Colonic mucosa (tissue), 4 donors: ENCODE results near the gene ZSCAN30. TPM values are rescaled to one million over a fixed set of nuclear protein-coding genes. Genes with fewer than 3 reads are reported as not detected.

Source experiments
- DNase-seq: peaks from one replicate; pipeline ENCODE4 v3.0.0-alpha.2; 2020
- H3K27ac ChIP-seq: fragments of 200-600 bp; one replicate; pipeline ENCODE4 v1.8.0; 2021
- H3K27me3 ChIP-seq: fragments of 200-600 bp; one replicate; pipeline ENCODE4 v1.8.0; 2021
- H3K36me3 ChIP-seq: fragments of 200-600 bp; one replicate; pipeline ENCODE4 v1.8.0; 2021
- H3K4me1 ChIP-seq: fragments of 200-600 bp; one replicate; pipeline ENCODE4 v1.8.0; 2021; ENCODE audit warnings: mild to moderate bottlenecking
- H3K4me3 ChIP-seq: fragments of 200-600 bp; one replicate; pipeline ENCODE4 v1.8.0; 2021
- H3K9ac ChIP-seq, 2 donors: one replicate each; pipeline ENCODE4 v1.7.0; 2013; ENCODE audit warnings: control low read depth in 2 of 2, low read depth in 2 of 2, low read length in 2 of 2
- H3K9me3 ChIP-seq: fragments of 200-600 bp; one replicate; pipeline ENCODE4 v1.8.0; 2021
- intact Hi-C: fragments of 100-400 bp; cut with DNase I; formaldehyde crosslinking; loops from one replicate; pipeline ENCODE4 v1.14.1; 2022
- total RNA-seq, 2 donors: library from RNA; stranded (reverse); fragmentation: NEBNext Ultra II Directional in 1 of 2; extraction: Animal tissue kit (Norgen Biotek cat#: 25700) in 1 of 2; gene quantifications; one replicate each; pipeline ENCODE4 v1.2.1, GENCODE V29; 2021
- TF ChIP-seq, protein P1 (sequence below): fragments of 200-600 bp; IDR thresholded peaks from one replicate; pipeline ENCODE4 v1.8.0; 2022; ENCODE audit warnings: antibody characterized with exemption, mild to moderate bottlenecking
- donor health status: healthy.
- donor health status: DM: no; HTN: no; CAD: no.
- donor health status: DM: no; HTN: no; CAD: no.

Gene ZSCAN30
- total RNA-seq, 2 donors from 2014 or later = 7.8 to 9.4 TPM

DNA sequence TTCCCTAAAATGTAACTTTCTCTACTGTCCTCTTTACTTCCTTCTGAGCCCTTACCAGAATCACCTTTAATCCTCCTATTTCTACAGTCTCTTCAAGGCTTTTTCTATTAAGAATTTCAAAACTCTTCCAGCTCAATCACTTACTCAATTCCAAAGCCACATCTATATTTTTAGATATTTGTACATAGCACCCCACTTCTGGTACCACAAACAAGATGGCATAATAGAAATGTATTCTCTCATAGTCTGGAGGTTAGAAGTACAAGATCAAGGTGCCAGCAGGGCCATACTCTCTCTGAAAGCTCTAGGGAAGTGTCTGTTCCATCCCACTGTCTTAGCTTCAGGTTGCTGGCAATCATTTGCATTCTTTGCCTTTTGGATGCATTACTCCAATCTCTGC lies 11.1 kb downstream of the ZSCAN30 start:
- TF ChIP-seq, protein P1, sequence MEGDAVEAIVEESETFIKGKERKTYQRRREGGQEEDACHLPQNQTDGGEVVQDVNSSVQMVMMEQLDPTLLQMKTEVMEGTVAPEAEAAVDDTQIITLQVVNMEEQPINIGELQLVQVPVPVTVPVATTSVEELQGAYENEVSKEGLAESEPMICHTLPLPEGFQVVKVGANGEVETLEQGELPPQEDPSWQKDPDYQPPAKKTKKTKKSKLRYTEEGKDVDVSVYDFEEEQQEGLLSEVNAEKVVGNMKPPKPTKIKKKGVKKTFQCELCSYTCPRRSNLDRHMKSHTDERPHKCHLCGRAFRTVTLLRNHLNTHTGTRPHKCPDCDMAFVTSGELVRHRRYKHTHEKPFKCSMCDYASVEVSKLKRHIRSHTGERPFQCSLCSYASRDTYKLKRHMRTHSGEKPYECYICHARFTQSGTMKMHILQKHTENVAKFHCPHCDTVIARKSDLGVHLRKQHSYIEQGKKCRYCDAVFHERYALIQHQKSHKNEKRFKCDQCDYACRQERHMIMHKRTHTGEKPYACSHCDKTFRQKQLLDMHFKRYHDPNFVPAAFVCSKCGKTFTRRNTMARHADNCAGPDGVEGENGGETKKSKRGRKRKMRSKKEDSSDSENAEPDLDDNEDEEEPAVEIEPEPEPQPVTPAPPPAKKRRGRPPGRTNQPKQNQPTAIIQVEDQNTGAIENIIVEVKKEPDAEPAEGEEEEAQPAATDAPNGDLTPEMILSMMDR = no peak

DNA sequence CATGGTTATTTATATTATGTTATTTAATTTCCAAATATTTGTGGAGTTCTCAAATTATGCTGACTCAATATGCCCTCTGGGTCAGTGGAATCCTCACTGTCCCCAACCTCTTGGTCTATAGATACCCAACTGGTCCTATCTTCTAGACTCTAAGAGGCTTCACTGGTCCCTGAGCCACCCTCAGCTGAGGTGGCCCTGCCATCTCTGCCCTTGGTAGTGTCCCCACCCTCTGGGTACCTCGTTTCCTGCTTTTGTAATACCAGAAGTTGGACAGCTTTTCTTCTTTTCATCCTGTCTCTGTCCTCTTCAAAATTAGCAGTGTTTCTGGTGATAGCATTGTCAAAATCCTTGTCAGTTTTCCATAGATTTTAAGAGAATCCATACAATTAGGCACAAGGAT lies 11.9 kb downstream of the ZSCAN30 start:
- H3K4me1 ChIP-seq = no peaks in the 10 kb centered on the region
- intact Hi-C loops = no loop called here
- no peak overlapping the region for H3K27ac ChIP-seq
- DNase-seq = no peak
- no peak overlapping the region for H3K4me3 ChIP-seq
- TF ChIP-seq, protein P1 = no peak
- H3K36me3 ChIP-seq = no peaks in the 10 kb centered on the region
- no peak overlapping the region for H3K9ac ChIP-seq
- H3K27me3 ChIP-seq = no peaks in the 10 kb centered on the region
- H3K9me3 ChIP-seq = no peaks in the 10 kb centered on the region

More for the DNA sequence above, 11.1 kb downstream of the ZSCAN30 start:
- Histone ChIP-seq H3K27me3 (no peaks in the 10 kb centered on the region), H3K4me1 (no peaks in the 10 kb centered on the region), H3K9ac (no peak overlapping the region), H3K4me3 (no peak overlapping the region), H3K9me3 (no peaks in the 10 kb centered on the region), H3K27ac (no peak overlapping the region), H3K36me3 (no peaks in the 10 kb centered on the region)
- intact Hi-C loops = no loop called here
- no peak for DNase-seq

DNA sequence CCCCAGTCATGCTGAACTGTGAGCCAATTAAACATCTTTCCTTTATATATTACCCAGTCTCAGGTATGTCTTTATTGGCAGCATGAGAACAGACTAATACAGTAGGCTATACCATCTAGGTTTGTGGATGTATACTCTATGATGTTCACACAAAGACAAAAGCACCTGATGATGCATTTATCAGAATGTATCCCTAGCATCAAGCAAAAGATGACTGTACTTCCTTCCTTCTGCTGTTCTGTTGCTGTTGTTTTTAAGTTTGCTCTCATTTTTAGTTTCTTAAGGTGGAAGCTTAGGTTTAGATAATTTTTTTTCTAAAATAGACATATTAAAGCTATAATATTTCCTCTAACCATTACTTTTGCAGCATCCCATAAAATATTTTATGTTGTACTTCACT lies 12.4 kb downstream of the ZSCAN30 start:
- no peaks in the 10 kb centered on the region for H3K27me3 ChIP-seq
- no peak overlapping the region for H3K27ac ChIP-seq
- H3K4me3 ChIP-seq = no peak overlapping the region
- no peak for DNase-seq
- intact Hi-C loops = no loop called here
- H3K36me3 ChIP-seq = no peaks in the 10 kb centered on the region
- no peak overlapping the region for H3K9ac ChIP-seq
- H3K9me3 ChIP-seq = no peaks in the 10 kb centered on the region
- TF ChIP-seq, protein P1 = no peak
- H3K4me1 ChIP-seq = no peaks in the 10 kb centered on the region

DNA sequence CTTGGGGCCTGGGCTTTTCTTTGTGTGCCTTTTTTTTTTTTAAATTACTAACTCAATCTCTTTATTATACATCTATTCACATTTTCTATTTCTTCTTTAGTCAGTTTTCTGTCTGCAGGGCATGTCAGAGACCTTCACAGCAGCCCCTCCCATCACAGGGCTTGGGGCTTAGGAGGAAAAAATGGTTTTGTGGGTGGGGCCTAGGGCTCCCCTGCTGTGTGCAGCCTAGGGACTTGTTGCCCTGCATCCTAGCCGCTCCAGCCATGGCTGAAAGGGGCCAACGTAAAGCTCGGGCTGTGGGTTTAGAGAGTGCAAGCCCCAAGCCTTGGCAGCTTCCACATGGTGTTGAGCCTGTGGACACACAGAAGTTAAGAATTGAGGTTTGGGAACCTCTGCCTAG lies 13.8 kb downstream of the ZSCAN30 start:
- H3K4me1 ChIP-seq = no peaks in the 10 kb centered on the region
- H3K27me3 ChIP-seq = no peaks in the 10 kb centered on the region
- TF ChIP-seq, protein P1 = no peak
- intact Hi-C loops = no loop called here
- H3K9ac ChIP-seq = no peak overlapping the region
- DNase-seq = no peak
- no peaks in the 10 kb centered on the region for H3K36me3 ChIP-seq
- H3K4me3 ChIP-seq = no peak overlapping the region
- H3K27ac ChIP-seq = no peak overlapping the region
- no peaks in the 10 kb centered on the region for H3K9me3 ChIP-seq

DNA sequence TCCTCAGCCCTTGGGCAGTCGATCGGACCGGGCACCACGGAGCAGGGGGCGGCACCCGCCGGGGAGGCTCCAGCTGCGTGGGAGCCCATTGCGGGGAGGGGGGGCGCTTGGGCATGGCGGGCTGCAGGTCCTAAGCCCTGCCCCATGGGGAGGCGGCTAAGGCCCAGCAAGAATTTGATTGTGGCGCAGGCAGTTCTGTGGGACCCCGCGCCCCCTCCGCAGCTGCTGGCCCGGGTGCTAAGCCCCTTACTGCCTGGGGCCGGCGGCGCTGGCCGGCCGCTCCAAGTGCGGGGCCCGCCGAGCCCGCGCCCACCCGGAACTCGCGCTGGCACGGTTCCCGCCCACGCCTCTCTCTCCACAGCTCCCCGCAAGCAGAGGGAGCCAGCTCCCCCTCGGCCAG lies 18.4 kb downstream of the ZSCAN30 start:
- Histone ChIP-seq H3K9ac (no peak overlapping the region), H3K9me3 (no peaks in the 10 kb centered on the region), H3K4me3 (no peak overlapping the region), H3K27ac (no peak overlapping the region), H3K36me3 (no peaks in the 10 kb centered on the region), H3K4me1 (no peaks in the 10 kb centered on the region), H3K27me3 (no peaks in the 10 kb centered on the region)
- intact Hi-C loops = no loop called here
- TF ChIP-seq, protein P1 = no peak
- DNase-seq = no peak

DNA sequence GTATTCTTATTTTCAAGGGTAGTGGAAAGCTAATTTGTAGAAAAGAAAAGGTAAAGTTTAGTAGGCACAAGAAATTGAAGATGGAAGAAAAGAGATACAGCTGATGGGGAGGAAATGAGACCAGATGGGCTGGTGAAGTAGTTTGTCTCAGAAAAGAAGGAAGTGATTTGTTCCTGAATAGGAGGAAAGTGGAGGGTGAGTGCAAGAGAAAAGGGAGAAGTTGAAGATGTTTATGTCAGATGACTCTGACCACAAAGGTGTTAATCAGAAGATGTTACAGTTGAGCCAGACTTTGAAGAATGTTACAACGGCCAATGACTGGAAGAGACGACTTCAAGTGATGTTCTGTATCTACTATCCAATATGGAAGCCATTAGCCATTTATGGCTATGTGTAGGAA lies 21.2 kb downstream of the ZSCAN30 start:
- no peaks in the 10 kb centered on the region for H3K9me3 ChIP-seq
- intact Hi-C loops = no loop called here

More for the DNA sequence above, 21.2 kb downstream of the ZSCAN30 start:
- Histone ChIP-seq H3K27ac (no peak overlapping the region), H3K4me3 (no peak overlapping the region), H3K27me3 (no peaks in the 10 kb centered on the region), H3K4me1 (no peaks in the 10 kb centered on the region), H3K36me3 (no peaks in the 10 kb centered on the region), H3K9ac (no peak overlapping the region)
- no peak for DNase-seq
- TF ChIP-seq, protein P1 = no peak
